GM12801 (cell line): ENCODE measurements around the gene DDIT4.

Experiments
- CTCF ChIP-seq: IDR thresholded peaks from one replicate; pipeline ENCODE4 v1.5.1; 2011; ENCODE audit warnings: control low read depth; ENCODE audit not compliant: insufficient read length; ENCODE audit errors: extremely low read depth

DDIT4 gene

GRCh38 chr10:72244573-72245038 lies 29.1 kb upstream of the DDIT4 start:
- no peak for TF ChIP-seq CTCF

- no peak for TF ChIP-seq CTCF
Observed at GRCh38 chr10:72245949-72246525, 27.7 kb upstream of the DDIT4 start.

GRCh38 chr10:72248468-72249151 lies 25.1 kb upstream of the DDIT4 start:
- TF ChIP-seq CTCF = no peak

GRCh38 chr10:72250666-72251065 lies 23.1 kb upstream of the DDIT4 start:
- no peak for TF ChIP-seq CTCF

- no peak for TF ChIP-seq CTCF
Observed at GRCh38 chr10:72251635-72252034, 22.1 kb upstream of the DDIT4 start.

GRCh38 chr10:72252972-72253371 lies 20.8 kb upstream of the DDIT4 start:
- TF ChIP-seq CTCF = no peak

GRCh38 chr10:72253578-72253977 lies 20.1 kb upstream of the DDIT4 start:
- TF ChIP-seq CTCF = no peak
